Fibroblast of the conjunctiva (primary cell): ENCODE results near the gene TRAPPC5.
A peak's percentile ranks its signal among the peaks of the same experiment; 100 is the strongest.

Experiments used
- DNase-seq: peaks from one replicate; pipeline ENCODE4 v3.0.0-alpha.2; 2010; ENCODE audit warnings: low read depth

The TRAPPC5 gene

GRCh38 chr19:7645656-7646425, 34.8 kb upstream of the TRAPPC5 start:
- DNase-seq: no peak

GRCh38 chr19:7646426-7646700, 34.3 kb upstream of the TRAPPC5 start:
- DNase-seq: no peak

DNA sequence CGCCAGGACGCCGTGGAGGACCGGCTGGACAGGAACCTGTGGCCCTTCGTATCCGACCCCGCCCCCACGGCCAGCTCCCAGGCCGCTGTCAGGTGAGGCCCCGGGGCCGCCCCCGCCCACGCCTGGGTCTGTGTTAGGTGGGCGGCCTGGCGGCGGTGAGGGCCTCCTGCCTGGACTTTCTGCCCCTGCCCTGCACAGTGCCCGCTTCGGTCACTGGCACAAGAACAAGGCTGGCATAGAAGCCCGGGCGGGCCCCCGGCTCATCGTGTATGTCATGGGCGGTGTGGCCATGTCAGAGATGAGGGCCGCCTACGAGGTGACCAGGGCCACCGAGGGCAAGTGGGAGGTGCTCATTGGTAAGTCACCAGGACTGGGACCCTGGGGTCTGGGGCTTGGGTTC, 33.5 kb upstream of the TRAPPC5 start:
- no peak for DNase-seq

DNA sequence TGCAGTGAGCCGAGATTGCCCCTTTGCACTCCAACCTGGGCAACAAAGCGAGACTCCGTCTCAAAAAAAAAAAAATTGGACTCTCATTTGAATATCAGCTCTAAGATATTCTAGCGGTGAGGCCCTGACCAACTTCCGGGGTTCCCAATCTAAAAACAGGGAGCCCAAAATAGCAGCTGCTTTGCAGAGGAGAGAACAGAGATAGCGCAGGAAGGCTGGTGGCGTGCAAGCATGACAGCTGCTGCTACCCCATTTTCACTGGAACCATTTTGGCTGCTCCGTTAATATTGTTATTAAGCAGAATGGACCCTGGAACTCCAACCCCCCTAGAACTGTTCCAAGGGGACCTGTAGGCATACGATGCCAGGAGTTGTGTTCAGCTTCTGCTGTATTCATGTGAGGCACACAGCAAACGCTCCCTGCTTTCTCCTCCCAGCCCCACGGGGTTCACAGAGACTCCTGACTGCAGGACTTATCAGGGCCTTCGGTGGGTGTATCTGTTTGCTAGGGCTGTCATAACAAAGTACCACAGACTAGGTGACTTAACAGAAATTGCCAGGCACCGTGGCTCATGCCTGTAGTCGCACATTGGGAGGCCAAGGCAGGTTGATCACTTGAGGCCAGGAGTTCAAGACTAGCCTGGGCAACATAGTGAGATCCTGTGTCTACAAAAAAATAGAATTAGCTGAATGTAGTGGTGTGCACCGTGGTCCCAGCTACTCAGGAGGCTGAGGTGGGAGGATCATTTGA, 32.2 kb upstream of the TRAPPC5 start:
- no peak for DNase-seq

GRCh38 chr19:7650148-7650547, 30.5 kb upstream of the TRAPPC5 start:
- no peak for DNase-seq

GRCh38 chr19:7652061-7652641, 28.5 kb upstream of the TRAPPC5 start:
- DNase-seq: peak; percentile 67

- DNase-seq: no peak
These were observed 26.2 kb upstream of the TRAPPC5 start for GRCh38 chr19:7654401-7654800.

DNA sequence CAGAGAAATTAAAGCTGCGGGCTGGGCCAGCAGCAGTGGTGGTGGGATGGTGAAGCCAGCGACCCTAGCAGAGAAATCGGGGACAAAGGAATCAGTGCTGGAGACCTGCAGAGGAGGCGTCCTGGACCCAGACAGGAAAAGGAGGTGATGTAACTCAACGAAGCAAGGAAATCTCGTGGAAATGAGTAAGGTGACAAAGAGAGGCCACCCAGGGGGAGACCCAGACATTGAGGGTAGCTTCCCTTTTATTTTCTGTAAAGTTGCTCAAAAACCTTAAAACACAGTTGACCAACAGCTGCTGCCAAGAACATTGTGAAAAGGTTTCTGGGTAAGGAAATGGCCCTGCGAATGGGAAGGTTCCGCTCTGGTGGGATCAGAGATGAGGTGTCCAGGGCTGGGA, 25.1 kb upstream of the TRAPPC5 start:
- no peak for DNase-seq

GRCh38 chr19:7657131-7657751, 23.4 kb upstream of the TRAPPC5 start:
- DNase-seq: no peak

DNA sequence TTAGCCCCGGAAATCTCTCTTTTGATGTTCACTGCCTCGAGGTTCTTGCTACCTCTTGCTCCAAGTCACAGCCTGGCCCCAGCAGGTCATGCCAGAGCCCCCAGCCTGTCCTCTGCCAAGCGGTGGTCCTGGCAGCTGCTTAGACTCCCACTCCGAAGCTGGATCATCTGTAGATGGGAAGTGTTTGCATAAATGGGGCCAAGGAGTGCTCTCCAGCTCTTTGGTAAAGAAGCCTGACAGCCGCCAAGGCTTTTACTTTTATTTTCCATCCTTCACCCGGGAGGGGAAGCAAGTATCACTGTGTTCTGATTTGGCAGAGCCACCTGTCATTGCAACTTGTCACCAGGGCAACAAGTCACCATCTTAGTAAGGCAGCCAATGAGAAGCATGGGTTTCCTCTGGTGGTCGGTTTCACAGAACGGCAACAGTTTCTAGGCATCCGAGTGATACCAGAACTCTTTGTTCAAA, 22.4 kb upstream of the TRAPPC5 start:
- no peak for DNase-seq

- no peak for DNase-seq
These were observed 18.7 kb upstream of the TRAPPC5 start for GRCh38 chr19:7661744-7662538.

DNA sequence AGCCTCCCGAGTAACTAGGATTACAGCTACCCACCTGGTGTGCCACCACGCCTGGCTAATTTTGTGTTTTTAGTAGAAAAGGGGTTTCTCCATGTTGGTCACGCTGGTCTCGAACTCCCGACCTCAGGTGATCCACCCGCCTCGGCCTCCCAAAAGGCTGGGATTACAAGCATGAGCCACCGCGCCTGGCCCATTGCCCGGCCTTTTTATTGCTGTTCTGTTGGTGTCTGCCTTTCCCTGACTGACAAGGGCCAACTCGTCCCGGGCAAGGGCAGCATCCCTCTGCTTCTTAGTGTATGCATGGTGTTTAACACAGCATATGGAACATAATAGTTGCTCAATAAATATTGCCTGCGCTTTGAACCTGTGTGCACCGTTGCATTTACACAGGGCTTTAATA, 18.0 kb upstream of the TRAPPC5 start:
- DNase-seq: no peak

- DNase-seq: no peak
These were observed 16.9 kb upstream of the TRAPPC5 start for GRCh38 chr19:7663706-7664105.

- DNase-seq: peak; percentile 82
These were observed 15.6 kb upstream of the TRAPPC5 start for GRCh38 chr19:7665076-7665475.

DNA sequence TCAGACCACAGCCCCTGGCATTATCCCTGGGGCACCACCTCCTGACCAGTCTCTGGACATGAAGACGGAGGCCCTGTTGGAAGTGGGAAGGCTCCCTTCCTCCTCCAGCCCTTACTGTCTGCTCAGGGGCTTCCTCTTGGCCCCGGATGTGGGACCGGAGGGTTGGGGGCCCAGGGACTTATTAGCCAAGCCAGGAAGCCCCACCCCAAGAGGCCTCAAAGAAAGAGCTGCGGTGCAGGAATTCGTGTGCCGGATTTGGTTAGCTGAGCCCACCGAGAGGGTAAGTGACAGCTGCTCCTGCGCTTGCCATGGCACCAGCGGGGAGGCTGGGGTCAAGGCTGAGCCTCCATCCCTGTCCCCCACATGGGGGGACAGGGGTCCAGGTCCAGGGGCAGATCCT, 11.8 kb upstream of the TRAPPC5 start, which contains the start of gene RETN:
RETN (plus strand) TSS at position 208 of the 400 bp plus-strand sequence. CDS start 278 bp downstream, outside the sequence.
- no peak for DNase-seq

DNA sequence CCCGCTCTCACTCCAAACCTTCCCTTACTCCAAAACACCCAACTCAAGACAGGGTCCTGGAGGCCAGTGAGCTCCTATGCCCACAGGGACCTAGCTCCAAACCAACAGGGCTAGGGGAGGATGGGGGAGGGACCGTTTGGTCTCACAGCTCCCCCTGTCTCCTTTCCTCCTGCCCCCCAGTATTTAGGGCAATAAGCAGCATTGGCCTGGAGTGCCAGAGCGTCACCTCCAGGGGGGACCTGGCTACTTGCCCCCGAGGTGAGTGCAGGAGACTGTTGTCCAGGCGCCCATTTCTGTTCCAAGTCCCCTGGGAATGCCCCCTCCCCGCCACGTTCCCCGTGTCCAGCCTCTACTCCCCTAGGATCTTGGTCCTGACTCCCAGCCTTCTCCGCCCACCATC, 11.0 kb upstream of the TRAPPC5 start:
- DNase-seq: no peak

DNA sequence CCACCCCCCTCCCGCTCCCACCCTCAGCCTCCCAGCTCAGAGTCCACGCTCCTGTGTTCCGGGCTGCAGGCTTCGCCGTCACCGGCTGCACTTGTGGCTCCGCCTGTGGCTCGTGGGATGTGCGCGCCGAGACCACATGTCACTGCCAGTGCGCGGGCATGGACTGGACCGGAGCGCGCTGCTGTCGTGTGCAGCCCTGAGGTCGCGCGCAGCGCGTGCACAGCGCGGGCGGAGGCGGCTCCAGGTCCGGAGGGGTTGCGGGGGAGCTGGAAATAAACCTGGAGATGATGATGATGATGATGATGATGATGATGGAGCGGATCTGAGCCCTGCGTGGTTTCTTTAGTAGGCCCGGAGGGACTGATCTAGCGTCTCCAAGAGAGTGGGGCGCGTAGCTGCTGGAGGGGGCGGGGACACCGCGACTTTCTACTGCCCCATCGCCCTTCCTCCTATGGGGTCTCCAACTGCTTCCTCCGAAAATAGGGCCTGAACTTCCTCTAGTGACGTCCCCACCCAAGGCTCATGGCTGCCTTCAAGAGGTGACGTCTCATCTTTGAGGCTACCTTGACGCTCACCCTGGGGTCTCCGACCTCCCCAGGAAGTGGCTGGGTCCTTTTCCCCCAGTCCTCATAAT, 10.4 kb upstream of the TRAPPC5 start:
- DNase-seq: no peak

- DNase-seq: no peak
These were observed 9.8 kb upstream of the TRAPPC5 start for GRCh38 chr19:7670790-7671189.

DNA sequence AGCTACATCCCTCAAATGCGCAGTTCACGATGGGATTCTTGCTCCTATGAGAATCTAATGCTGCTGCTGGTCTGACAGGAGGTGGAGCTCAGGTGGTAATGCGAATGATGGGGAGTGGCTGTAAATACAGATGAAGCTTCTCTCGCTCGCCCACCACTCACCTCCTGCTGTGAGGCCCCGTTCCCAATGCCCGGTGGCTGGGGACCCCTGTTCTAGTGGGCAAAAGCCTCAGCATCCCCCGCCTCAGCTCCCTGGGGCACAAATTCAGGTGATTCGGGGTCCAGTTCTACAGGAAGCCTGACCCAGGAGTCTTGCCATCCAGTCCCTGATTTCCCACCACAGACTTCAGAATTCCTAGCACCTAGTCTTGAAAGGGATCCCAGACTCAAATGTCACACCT, 8.1 kb upstream of the TRAPPC5 start:
- DNase-seq: no peak

GRCh38 chr19:7674010-7675005, 6.3 kb upstream of the TRAPPC5 start:
- DNase-seq: peak; percentile 64
